Measurements from ENCODE around the gene AP5S1. TPM values are rescaled to one million over a fixed set of nuclear protein-coding genes. Genes with fewer than 3 reads are reported as not detected.

AP5S1 gene
- total RNA-seq, 6 experiments from 2014 or later: 17.7 to 21.7 (median 19.4) TPM

DNA sequence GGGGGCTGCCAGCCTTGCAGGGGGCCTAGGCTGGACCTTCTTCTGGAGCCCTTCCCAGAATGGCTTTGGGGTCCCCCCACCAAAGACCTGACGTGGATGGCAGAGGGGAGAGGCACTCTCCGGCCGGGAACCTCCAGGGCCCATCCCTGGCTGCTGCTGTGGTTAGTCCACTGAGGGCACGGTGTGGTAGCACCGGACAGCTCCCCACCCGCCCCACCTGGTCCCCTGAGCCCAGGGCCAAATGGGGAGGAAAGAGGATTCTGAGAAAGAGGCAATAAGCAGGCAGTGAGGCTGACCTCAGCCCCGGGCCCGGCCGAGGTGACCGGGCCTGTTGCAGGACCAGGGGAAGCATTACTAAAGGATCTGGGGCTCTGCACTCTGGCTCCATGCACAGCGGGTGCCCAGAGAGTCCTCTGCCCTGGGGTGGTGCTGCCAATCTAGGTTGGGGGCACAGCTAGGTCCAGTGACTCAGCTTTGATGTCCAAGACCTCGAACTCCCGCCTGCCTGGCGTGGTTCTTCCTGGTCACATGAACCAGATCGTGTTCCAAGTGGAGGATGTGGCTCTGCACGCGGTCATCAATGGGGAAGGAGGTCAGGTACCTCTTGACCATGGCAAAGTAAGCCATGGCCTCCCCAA, 36.0 kb upstream of the AP5S1 start:
- peaks cover 47% of the 10 kb centered on the region for H3K4me1 Mint-ChIP-seq (ENCODE audit: low read depth)
- TF ChIP-seq, protein P1, sequence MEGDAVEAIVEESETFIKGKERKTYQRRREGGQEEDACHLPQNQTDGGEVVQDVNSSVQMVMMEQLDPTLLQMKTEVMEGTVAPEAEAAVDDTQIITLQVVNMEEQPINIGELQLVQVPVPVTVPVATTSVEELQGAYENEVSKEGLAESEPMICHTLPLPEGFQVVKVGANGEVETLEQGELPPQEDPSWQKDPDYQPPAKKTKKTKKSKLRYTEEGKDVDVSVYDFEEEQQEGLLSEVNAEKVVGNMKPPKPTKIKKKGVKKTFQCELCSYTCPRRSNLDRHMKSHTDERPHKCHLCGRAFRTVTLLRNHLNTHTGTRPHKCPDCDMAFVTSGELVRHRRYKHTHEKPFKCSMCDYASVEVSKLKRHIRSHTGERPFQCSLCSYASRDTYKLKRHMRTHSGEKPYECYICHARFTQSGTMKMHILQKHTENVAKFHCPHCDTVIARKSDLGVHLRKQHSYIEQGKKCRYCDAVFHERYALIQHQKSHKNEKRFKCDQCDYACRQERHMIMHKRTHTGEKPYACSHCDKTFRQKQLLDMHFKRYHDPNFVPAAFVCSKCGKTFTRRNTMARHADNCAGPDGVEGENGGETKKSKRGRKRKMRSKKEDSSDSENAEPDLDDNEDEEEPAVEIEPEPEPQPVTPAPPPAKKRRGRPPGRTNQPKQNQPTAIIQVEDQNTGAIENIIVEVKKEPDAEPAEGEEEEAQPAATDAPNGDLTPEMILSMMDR (IDR thresholded peaks at IDR 0.05): no peak
- DNase-seq: no peak
- H3K9me3 Mint-ChIP-seq: no peaks in the 10 kb centered on the region
- H3K4me3 Mint-ChIP-seq: peak overlapping the region; percentile 85
- peaks cover 11% of the 10 kb centered on the region for H3K36me3 Mint-ChIP-seq (ENCODE audit: low read depth)
- H3K27me3 Mint-ChIP-seq (ENCODE audit: insufficient read depth): peaks cover 2% of the 10 kb centered on the region
- peak overlapping the region; percentile 72 for H3K27ac Mint-ChIP-seq

DNA sequence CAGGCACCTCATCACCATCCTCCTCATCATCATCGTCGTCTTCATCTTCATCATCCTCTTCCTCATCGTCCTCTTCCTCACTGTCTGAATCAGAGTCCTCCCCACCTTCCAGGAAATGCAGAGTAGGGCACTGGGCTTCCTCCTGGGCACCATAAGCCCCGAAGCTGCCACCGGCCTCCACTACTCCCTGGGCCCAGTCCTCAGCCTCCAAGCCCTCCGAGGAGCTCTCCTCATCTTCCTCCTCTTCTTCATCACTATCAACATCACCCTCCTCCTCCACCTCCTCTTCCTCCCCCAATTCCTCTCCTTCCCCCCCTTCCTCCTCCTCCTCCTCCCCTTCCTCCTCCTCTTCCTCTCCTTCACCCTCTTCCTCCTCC, 35.5 kb upstream of the AP5S1 start:
- Mint-ChIP-seq H3K27me3 (ENCODE audit: insufficient read depth) (peaks cover 2% of the 10 kb centered on the region), H3K4me3 (peak overlapping the region; percentile 85), H3K27ac (peak overlapping the region; percentile 72), H3K36me3 (ENCODE audit: low read depth) (peaks cover 11% of the 10 kb centered on the region), H3K4me1 (ENCODE audit: low read depth) (peaks cover 47% of the 10 kb centered on the region), H3K9me3 (no peaks in the 10 kb centered on the region)
- TF ChIP-seq, protein P1 (IDR thresholded peaks at IDR 0.05): no peak
- DNase-seq: no peak

DNA sequence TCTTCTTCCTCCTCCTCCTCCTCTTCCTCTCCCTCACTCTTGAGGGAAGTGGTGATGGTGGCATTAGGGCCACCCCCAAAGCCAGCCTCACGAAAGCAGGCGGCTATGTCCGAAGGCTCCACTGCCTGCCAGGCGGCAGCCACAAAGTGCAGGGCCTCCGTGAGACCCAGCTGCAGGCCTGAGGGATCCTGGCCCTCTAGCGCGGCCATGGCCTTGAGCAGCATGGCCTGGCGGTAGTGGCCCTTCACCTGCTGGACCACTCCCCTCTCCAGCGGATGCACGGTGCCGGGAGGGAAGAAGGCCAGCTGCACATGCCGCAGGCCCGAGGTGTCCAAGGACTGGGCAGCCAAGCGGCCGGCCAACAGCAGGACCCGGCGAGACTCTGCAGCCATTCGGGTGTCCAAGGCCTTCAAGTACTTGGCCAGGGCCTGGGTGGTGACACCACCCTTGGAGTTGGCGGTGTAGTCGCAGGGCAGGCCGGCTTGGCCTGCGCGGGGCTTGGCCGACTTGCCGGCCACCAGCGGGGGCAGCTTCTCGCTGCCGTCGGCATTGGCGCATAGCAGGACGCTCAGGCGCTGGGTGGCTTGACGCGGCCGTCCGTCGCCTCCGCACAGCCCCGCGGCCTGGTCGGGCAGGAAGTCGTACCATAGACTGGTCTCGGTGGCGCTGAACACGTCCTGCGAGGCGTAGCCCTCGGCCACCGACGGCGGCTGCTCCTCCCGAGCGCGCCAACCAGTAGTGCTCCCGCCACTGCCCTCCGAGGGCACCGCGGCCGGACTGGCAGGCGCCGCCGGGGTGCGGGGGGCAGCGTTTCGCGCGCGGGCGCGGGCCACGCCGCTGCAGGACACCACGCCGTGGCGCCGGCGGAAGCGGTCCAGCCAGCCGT, 34.9 kb upstream of the AP5S1 start:
- H3K4me3 Mint-ChIP-seq: peak overlapping the region; percentile 89
- TF ChIP-seq, protein P1 (IDR thresholded peaks at IDR 0.05): peak; percentile 18; the same call in 1 of the 2 replicates
- H3K4me1 Mint-ChIP-seq (ENCODE audit: low read depth): peaks cover 45% of the 10 kb centered on the region
- peaks cover 11% of the 10 kb centered on the region for H3K36me3 Mint-ChIP-seq (ENCODE audit: low read depth)
- peaks cover 2% of the 10 kb centered on the region for H3K27me3 Mint-ChIP-seq (ENCODE audit: insufficient read depth)
- peak; percentile 12 for DNase-seq
- H3K9me3 Mint-ChIP-seq: no peaks in the 10 kb centered on the region
- H3K27ac Mint-ChIP-seq: peak overlapping the region; percentile 59; the same call in 1 of the 2 replicates

DNA sequence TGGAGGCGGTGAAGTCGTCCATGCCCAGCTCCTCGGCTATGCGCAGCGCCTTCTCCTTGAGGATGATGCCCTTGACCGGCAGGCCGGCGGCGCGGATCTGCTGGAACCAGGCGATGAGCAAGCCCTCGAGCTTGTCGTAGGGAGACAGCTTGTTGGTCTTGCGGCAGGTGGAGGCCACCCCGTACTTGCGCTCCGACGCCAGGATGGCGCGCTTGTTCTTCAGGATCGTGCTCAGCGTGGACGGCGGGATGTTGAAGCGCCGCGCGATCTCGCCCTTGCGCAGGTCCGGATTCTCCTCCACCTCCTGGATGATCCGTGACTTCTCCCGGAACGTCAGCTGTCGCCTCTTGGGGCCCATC, 34.2 kb upstream of the AP5S1 start:
- TF ChIP-seq, protein P1 (IDR thresholded peaks at IDR 0.05): no peak
- DNase-seq: peak; percentile 51
- H3K27me3 Mint-ChIP-seq (ENCODE audit: insufficient read depth): peaks cover 2% of the 10 kb centered on the region
- peaks cover 39% of the 10 kb centered on the region for H3K4me1 Mint-ChIP-seq (ENCODE audit: low read depth)
- peak overlapping the region; percentile 83 for H3K27ac Mint-ChIP-seq
- H3K9me3 Mint-ChIP-seq: no peaks in the 10 kb centered on the region
- H3K4me3 Mint-ChIP-seq: peak overlapping the region; percentile 89
- H3K36me3 Mint-ChIP-seq (ENCODE audit: low read depth): peaks cover 11% of the 10 kb centered on the region

DNA sequence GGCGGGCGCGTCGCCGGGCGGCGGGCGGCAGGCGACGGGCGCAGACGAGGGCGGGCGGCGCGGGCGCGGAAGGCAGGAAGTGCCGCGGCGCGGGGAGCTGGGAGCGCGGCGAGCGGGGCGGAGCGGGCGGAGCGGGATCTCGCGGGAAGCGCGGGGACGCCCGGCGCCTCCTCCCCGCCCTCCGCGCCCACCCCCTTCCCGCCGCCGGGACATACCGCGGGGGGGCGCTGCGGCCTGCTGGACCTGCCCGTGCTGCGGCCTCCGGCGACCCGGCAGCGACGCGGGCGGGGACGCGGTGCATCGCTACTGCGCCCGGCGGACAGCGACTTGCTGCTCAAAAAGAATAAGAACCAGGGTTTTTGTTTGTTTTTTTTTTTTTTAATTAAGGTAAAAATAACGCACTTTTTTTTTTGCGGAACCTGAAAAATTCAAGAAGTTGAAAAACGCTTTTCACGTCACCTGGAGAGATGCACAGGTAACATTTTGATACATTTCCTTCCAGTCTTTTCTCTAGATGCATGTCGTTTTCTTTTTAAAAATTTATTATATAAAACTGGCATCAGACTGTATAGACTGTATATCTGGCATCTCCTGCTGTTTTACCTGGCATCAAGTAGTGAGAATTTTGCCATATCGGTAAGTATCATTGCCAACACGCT, 33.6 kb upstream of the AP5S1 start, which contains the start of gene CENPB:
Gene CENPB (minus strand): TSS at position 76 of the 659 bp plus-strand sequence. CDS start 257 bp downstream, outside the sequence.
- H3K4me1 Mint-ChIP-seq (ENCODE audit: low read depth): peaks cover 37% of the 10 kb centered on the region
- H3K36me3 Mint-ChIP-seq (ENCODE audit: low read depth): peaks cover 11% of the 10 kb centered on the region
- TF ChIP-seq, protein P1 (IDR thresholded peaks at IDR 0.05): peak; percentile 88
- H3K27me3 Mint-ChIP-seq (ENCODE audit: insufficient read depth): peaks cover 2% of the 10 kb centered on the region
- H3K4me3 Mint-ChIP-seq: peak within 1 kb of the TSS; percentile 89
- H3K27ac Mint-ChIP-seq: peak within 1 kb of the TSS; percentile 83
- H3K9me3 Mint-ChIP-seq: no peaks in the 10 kb centered on the region
- peak; percentile 73 for DNase-seq

All from HFFc6 (cell line).